D341Med (cell line): ENCODE measurements around the gene CACNA2D2.

Experiments used
- DNase-seq: peaks from one replicate; pipeline ENCODE4 v3.0.0; 2012; ENCODE audit warnings: low spot score

Gene CACNA2D2

GRCh38 chr3:50459785-50460184 is 43.6 kb downstream of the CACNA2D2 start:
- no peak for DNase-seq

- DNase-seq: no peak
Measured at GRCh38 chr3:50457988-50458387, 45.4 kb downstream of the CACNA2D2 start.

GRCh38 chr3:50455161-50456018 is 48.0 kb downstream of the CACNA2D2 start:
- DNase-seq: no peak

- DNase-seq: no peak
Measured at GRCh38 chr3:50454481-50455070, 48.9 kb downstream of the CACNA2D2 start.

- no peak for DNase-seq
Measured at GRCh38 chr3:50453907-50454306, 49.5 kb downstream of the CACNA2D2 start.

- DNase-seq: no peak
Measured at GRCh38 chr3:50450209-50450921, 53.1 kb downstream of the CACNA2D2 start.

GRCh38 chr3:50448752-50449539 is 54.5 kb downstream of the CACNA2D2 start:
- no peak for DNase-seq

GRCh38 chr3:50447290-50447840 is 56.1 kb downstream of the CACNA2D2 start:
- no peak for DNase-seq

- DNase-seq: no peak
Measured at GRCh38 chr3:50445919-50446318, 57.5 kb downstream of the CACNA2D2 start.

- DNase-seq: no peak
Measured at GRCh38 chr3:50444782-50445181, 58.7 kb downstream of the CACNA2D2 start.

GRCh38 chr3:50444213-50444612 is 59.2 kb downstream of the CACNA2D2 start:
- DNase-seq: no peak

GRCh38 chr3:50442945-50443579 is 60.4 kb downstream of the CACNA2D2 start:
- DNase-seq: no peak

GRCh38 chr3:50441424-50442217 is 61.8 kb downstream of the CACNA2D2 start:
- DNase-seq: no peak

GRCh38 chr3:50436114-50436674 is 67.2 kb downstream of the CACNA2D2 start:
- DNase-seq: peak; percentile 88

- no peak for DNase-seq
Measured at GRCh38 chr3:50435371-50436113, 67.9 kb downstream of the CACNA2D2 start.

GRCh38 chr3:50433954-50434353 is 69.5 kb downstream of the CACNA2D2 start:
- DNase-seq: no peak

- DNase-seq: no peak
Measured at GRCh38 chr3:50430950-50431435, 72.4 kb downstream of the CACNA2D2 start.

GRCh38 chr3:50430191-50430590 is 73.2 kb downstream of the CACNA2D2 start:
- DNase-seq: no peak

- DNase-seq: no peak
Measured at GRCh38 chr3:50428007-50428633, 75.3 kb downstream of the CACNA2D2 start.
